Activated T-cell treated with anti-CD3 and anti-CD28 coated beads, Interleukin-2, amount 50 U/mL, for 1 hour (primary cell): ENCODE data around the gene BATF3.
"Not testable (repeated sequence)": the region's sequence is repeated elsewhere in the genome, so short reads cannot be mapped to it uniquely, and the experiment has no call there.

Experiments used
- DNase-seq: peaks from one replicate; pipeline ENCODE4 v3.0.0-alpha.2; 2020

The BATF3 gene

DNA sequence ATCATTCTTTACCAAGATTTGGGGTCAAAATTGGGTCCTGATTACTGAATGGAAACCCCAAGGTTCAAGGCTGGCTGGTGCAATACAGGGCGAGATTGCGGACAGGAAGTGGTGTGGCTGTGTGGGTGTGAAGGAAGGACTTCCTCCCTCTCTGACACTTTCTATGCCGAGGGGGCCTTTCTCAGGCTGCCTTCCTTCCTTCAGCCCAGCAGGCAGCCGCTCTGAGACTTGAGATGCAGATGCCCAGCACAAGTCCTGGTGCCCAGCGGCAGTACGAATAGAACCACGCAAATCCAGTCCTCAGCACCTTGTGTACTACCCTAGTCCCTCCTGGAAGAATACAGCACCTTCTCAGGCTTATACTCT lies 16.3 kb downstream of the BATF3 start:
- no peak for DNase-seq

DNA sequence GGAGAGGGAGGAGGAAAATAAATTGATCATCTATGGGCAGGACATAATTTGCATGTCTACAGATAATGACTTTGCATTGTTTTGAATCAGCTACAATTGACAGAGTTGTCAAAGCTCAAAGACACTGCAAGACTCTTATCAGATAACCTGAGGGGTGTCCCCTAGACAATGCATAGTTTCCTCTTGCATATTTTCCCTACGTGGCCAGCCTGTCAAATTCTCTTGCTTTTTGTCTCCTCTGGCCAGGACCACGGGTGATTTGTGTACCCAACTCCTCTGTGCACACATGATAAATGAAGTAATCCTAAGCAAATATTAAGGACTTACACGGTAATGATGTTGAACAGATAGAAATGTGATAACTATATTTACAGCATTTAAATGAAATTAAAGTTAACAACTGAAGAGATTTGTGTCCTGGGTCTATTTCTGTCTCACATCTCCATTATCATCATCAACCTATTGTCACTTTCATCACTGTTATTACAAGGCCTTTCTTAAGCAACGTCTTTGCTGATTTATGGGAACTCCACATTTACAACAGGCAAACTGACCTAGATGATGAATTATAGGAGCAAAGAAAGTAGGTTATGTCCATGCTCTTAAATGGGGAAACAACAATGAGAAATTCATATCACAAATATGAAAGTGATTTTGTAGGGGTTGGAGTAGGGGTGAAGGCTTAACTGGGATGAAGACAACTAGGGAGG lies 18.8 kb downstream of the BATF3 start:
- no peak for DNase-seq

DNA sequence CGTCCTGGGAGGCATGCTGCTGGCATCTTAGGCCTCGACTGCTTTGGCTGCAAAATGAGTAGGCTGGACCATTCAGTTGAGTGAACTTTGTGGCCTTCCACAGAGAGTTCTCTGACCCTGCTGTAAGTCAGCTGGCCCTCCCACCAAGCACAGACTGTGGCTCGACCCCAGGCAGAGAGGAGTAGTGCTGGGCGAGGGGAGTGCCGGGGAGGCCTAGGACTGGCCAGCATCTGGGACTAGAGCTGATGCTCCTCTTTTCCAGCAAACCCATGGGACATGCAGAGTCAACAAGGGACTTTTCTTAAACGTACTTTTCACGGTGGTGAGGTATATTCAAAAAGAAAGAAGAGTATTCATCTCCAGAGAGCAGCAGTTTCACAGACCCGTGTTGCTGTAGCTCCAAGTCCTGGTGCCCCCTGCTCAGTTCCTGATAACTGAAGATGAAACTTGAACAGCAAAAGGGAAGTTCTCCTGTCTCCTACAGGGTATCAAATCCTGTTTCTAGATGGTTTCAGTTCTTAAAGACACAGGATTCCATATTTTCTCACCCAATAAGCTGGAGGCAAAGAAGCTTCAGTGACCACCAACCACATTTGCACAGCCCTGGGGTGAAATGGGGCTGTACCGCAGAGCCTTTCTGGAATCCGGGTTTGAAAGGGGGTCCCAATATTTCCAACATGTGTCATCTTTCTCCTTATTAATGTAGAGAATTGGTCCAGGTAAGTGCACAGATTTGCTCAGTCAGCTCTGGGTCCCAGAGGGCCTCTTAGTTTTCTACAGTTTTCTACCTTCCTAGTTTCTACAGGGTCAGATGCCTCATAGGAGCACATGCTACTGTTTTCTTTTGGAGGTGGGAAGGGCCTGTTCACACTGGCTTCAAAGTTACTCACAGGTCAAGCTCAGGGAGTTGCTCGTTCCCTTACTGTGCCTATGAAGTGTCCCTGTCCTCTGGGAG lies 20.9 kb downstream of the BATF3 start:
- DNase-seq = no peak

DNA sequence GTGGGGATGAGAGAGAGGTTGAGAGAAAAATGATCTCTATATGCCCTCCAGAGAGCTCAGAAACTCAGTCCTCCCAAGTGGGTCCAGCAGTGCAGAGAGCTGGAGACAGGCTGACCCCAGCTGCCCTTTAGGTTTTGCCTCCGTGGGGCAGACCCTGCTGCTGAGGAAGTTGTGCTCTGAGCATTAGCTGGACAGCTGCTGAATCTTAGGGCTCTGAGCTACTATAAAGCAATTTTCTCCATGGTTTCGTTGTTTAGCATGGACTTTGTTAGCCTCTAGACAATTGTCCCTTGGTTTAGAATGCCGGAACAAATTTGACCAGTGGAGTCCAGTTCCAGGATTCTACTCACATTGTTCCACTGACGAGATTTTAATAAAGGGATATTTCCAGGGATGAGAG lies 22.1 kb downstream of the BATF3 start:
- DNase-seq = no peak

DNA sequence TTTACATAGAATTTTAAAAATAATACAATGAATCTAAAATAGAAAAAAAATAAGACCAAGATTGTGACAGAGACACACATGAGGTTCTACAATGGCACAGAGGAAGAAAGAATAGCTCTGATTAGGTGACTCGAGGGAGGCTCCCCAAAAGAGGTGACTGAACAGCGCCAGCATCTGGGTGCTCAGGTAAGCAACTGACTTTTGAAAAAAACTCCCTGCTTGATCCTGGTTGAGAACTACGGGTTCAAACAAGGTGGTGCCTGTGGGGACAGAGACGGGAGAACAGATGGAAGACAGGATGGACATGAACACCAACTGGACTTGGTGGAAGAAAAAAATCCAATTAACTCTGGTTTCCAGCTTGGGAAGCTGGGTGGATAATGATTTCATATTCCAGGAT lies 22.5 kb downstream of the BATF3 start:
- no peak for DNase-seq

GRCh38 chr1:212675675-212676074 lies 24.0 kb downstream of the BATF3 start:
- no peak for DNase-seq

DNA sequence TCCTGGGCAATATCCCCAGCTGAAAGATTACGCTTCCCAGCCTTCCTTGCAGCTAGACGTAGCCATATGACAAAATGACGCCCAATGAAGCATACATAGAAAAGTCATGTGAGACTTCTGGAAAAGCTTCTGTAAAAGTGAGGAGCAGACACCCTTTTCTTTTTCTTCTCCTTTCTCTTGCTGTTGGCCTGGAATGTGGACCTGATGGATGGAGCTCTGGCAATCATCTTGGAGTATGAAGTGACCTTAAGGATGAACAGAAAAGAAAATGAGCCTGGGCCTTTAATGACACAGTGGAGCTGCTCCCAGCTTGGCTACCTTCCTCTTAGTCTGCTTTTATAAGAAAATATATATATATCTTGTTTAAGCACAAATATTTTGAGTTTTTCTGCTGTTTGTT lies 24.8 kb downstream of the BATF3 start:
- DNase-seq = no peak

DNA sequence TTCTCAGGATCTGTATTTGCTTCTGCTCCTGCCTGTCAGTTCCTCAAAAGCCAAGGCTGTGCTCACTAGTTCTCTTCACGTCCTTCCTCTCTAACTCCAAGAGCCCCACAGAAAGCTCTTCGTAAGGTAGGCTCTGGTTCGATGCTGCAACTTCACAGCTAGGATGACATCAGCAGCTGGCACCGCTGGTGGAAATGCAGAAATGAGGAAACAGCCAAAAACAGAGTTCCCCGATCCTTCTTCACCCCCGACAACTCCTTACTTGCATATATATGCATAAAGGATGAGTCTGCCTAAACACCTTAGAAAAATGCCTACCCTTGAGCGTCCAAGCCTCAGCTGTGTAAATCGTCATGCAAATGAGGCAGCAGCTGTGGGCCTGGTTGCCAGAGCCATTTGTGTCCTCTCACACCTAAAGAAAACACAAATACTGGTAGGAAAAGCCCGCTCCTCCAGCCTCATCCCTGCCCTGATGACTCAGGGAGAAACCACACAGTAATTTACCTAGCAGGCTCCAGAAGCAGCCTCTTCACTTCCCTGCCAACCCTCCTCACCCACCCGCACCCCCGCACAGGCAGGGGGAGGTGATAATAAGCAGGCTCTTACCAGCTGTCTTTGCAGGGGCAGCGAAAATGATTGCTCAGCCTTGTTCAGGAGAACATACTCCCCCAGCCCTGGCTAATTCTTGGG lies 28.2 kb downstream of the BATF3 start:
- no peak for DNase-seq

DNA sequence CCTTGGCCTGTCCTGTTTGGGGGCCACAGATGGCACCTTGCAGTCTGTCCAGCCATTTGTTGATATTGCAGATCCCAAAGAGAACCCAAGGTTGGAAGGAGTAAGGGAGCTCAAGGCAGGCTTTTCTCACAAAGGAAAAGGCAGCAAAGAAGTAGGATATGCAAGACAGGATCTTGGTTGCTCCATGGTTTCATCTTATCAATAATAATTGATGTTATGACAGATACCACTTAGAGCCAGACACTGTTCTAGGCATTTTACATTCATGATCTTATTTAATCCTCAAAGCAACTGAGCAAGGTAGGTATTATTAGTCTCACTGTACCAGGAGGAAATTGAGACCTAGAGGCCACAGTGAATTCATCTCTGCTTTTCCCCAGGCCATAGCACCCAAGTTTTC lies 28.8 kb downstream of the BATF3 start:
- no peak for DNase-seq

DNA sequence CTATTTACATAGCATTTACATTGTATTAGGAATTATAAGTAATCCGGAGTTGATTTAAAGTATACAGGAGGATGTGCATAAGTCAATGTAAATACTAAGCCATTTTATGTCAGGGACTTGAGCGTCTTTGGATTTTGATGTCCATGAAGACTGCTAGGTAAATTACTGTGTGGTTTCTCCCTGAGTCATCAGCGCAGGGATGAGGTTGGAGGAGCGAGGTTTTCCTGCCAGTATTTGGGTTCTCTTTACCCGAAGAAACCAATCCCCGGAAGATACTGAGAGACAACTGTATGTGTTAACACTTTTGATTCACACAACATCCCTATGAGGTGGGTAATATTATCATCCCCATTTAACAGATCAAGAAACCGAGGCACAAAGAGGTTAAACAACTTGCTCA lies 29.3 kb downstream of the BATF3 start:
- no peak for DNase-seq

DNA sequence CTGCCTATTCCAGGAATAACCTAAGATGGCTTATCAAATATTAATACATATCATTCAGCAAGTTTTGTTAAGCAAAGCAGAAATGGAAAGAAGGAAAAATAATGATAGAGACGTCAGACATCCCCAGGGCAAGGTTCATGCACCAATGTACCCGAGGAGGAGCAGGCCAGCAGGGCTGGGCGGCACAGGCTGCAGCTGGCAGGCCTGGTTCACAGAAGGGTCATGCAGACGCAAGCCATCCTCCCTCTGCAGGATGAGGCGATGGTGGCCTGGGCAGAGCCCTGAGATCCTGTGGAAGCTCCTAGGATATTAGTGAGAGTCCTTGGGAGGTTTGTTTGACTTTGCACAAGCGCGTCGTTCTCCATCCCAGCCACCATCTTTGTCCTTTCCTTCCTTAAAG lies 30.0 kb downstream of the BATF3 start:
- no peak for DNase-seq

GRCh38 chr1:212669102-212669501 lies 30.5 kb downstream of the BATF3 start:
- no peak for DNase-seq

GRCh38 chr1:212668477-212668876 lies 31.2 kb downstream of the BATF3 start:
- no peak for DNase-seq

DNA sequence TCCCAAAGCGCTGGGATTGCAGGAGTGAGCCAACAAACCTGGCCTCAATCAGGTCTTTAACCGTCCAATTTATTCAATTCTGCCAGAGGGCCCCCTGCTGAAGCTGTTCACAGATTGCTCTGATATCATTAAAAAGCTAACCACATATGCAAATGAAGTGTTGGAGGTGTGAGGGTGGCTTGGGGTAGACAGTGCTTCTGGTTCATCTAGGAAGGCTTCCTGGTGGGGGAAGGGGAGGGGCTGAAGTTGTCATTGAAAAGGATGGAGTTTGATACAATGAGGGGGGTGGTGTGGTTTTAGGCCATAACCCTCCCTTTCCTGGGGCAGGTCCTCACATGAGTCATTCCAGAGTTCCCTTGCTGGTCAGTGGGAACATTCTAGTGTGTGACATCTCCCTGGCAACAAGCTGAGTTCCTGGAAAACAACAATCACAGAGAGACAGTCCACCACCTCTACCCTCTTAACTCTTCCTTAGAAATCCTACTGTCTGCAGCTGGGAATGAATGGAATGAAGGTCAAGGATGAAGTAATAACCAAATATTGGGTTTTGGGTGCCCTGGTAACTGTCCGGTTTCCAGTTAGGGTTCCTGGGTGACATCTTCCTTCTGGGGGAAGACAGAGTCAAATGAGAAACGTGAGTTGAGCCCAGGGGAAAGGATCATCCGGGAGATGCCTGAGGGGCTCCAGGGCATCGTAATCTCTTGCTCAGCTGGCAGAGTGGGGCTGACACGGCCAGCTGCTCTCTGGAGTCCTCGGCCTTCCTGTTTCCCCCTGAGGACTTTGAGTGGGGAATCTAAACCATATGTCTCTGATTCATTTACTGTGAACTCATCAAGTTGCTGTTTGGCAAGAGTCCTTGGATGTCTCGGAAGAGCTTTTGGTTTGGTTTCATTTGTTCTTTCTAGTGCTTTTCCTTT lies 32.2 kb downstream of the BATF3 start:
- no peak for DNase-seq

DNA sequence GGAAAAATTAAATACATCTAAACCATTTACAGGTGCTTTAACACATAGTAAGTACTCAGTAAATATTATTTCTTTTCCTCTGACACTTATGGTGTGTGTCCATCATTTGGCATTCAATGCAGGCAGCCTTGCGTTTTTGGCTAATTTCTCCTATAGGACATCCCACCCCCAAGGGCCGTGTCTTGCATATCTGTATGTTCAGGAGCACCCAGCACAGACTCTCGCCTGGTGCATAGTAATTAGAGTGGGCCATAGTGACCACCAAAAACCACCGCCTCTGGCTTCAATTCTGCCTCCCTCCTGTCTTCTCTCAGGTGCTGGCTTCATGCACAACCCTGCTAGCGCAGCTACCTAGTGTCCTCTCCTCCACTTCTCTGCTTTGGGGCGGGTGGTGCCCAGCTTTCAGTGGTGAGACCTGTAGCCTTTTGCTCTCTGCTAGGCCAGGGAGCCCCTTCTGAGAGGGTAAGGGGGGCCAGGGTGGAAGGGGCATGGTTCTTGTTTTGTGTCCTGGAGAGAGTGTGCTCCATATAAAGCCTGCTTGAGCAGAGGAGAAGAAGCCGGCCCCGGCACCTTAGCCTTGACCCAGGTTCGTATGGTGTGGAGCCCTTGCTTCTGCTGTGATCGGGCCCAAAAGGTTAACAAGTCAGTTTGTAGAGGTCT lies 33.4 kb downstream of the BATF3 start:
- DNase-seq = no peak

DNA sequence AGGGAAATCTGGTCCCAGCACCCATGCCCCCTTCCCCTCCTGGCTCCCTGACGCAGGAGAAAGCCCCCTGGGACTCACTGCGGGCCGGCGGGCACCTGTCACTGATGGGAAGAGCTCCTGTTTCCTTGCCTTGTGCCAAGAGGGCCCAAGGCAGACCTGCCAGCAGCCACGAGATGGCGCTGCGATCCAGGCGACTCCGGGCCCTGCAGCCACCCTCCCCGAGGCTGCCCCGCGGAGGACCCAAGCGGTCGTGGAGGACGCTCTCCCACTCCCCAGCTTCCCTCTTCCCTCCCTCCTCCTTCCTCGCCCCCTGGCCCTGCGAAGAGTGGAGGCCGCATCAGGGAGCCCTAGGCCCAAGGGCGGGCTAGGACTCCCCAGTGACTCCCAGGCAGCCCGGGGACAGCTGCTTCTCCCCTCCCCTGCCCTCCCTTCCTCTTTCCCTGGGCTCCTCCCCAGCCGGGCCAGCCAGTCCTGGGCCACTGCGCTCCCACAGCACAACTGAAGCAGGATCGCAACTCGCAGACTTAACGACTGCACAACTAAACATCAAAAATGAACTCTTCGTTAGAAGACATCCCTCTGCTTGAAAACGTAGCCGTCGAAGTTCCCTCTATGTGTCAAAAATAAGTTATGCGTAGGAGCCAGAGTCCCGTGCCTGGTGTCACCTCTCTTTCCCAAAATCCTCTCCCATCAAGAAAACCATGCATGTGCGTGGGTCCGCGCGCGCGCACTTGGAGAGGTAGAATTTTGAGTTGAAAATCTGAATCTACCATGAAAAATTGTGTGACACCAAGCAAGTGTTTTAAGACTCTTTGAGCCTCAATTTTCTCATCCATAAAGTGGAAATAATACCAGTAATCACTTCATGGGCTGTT lies 34.2 kb downstream of the BATF3 start:
- peak; percentile 83 for DNase-seq

DNA sequence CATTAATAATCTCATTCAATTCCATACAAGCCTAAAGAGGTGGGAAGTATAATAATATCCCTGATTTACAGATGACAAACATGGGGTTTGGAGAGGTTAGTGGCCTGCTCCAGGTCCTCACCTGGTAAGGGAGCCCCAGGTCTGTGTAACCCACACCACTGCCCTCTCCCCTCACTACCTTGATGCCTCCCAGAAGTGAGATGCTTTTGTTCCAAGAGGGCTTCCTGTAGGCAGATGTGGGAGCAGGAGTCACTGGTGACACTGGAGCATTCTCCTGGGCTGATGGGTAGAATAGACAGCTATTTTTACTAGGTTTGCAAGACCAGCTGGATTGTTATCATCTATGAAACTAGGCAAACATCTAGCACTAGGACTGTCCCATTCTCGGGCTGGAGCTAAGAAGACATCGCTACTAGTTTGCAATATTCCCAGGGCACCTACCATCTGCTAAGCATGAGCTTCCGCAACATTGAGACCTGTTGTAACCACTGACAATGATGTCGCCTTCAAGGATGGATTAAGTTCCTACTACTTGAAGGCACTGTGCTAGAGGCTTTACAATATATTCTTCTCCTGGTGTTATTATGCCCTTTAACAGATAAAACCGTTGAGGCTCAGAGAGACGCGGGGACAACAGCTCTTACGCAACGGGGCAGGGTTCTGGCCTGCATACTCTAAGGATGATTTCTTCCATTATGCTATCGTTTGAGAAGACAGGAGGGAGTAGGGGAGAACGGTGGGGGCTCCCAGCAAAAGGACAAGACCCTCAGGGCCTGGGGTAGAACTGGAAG lies 35.0 kb downstream of the BATF3 start:
- no peak for DNase-seq

DNA sequence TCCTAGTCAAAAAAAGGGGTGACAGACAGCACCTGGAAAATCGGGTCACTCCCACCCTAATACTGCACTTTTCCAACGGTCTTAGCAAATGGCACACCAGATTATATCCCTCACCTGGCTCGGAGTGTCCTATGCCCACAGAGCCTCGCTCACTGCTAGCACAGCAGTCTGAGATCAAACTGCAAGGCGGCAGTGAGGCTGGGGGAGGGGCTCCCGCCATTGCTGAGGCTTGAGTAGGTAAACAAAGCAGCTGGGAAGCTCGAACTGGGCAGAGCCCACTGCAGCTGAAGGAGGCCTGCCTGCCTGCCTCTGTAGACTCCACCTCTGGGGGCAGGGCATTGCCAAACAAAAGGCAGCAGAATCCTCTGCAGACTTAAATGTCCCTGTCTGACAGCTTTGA lies 41.4 kb downstream of the BATF3 start:
- DNase-seq = not testable (repeated sequence)

GRCh38 chr1:212656730-212657129 lies 42.9 kb downstream of the BATF3 start:
- no peak for DNase-seq
